Smooth muscle cell (in vitro differentiated cells): ENCODE results near the gene SETD3. TPM values are rescaled to one million over a fixed set of nuclear protein-coding genes. Genes with fewer than 3 reads are reported as not detected.

Experiments used
- DNase-seq: peaks from one replicate; lab custom pipeline; 2025; ENCODE audit not compliant: unreplicated experiment; lab: John Stamatoyannopoulos, UW
- H2AFZ ChIP-seq: fragments of 200-600 bp; sonication (generic); 2 replicates; pipeline ENCODE4 v1.6.0; 2016; ENCODE audit warnings: antibody characterized with exemption, low read depth, mild to moderate bottlenecking
- H3F3A ChIP-seq: fragments of 200-600 bp; sonication (generic); 2 replicates; pipeline ENCODE4 v1.6.0; 2017; ENCODE audit warnings: antibody characterized with exemption, low read depth
- H3K27ac ChIP-seq: fragments of 200-600 bp; sonication (generic); 2 replicates; pipeline ENCODE4 v1.5.1; 2016; ENCODE audit warnings: low read depth, mild to moderate bottlenecking
- H3K27me3 ChIP-seq: fragments of 200-600 bp; sonication (generic); 2 replicates; pipeline ENCODE4 v1.6.1; 2016; ENCODE audit warnings: low read depth, mild to moderate bottlenecking
- H3K36me3 ChIP-seq: fragments of 200-600 bp; sonication (generic); 2 replicates; pipeline ENCODE4 v1.5.1; 2016; ENCODE audit warnings: low read depth
- H3K4me1 ChIP-seq: fragments of 200-600 bp; sonication (generic); 2 replicates; pipeline ENCODE4 v1.5.1; 2016; ENCODE audit warnings: low read depth
- H3K4me2 ChIP-seq: fragments of 200-600 bp; sonication (generic); 2 replicates; pipeline ENCODE4 v1.6.0; 2016; ENCODE audit warnings: mild to moderate bottlenecking
- H3K4me3 ChIP-seq: fragments of 200-600 bp; sonication (generic); 2 replicates; pipeline ENCODE4 v1.5.1; 2016; ENCODE audit warnings: mild to moderate bottlenecking
- H3K79me2 ChIP-seq: fragments of 200-600 bp; sonication (generic); 2 replicates; pipeline ENCODE4 v1.6.0; 2016; ENCODE audit warnings: low read depth, mild to moderate bottlenecking
- H3K9ac ChIP-seq: fragments of 200-600 bp; sonication (generic); 2 replicates; pipeline ENCODE4 v1.6.0; 2016; ENCODE audit warnings: low read depth
- H3K9me3 ChIP-seq: fragments of 200-600 bp; sonication (generic); replicated peaks from 2 replicates; pipeline ENCODE4 v1.5.1; 2016; ENCODE audit warnings: low read depth
- H4K20me1 ChIP-seq: fragments of 200-600 bp; sonication (generic); 2 replicates; pipeline ENCODE4 v1.6.0; 2016; ENCODE audit warnings: low read depth
- CTCF ChIP-seq: fragments of 200-600 bp; sonication (generic); IDR thresholded peaks from 2 replicates; pipeline ENCODE4 v1.5.1; 2017; ENCODE audit warnings: borderline replicate concordance, mild to moderate bottlenecking, antibody characterized with exemption; ENCODE audit not compliant: insufficient read depth, poor library complexity, severe bottlenecking
- WGBS: methylation state at CpG from one replicate; pipeline ENCODE4 v1.1.7; 2016; ENCODE audit warnings: low lambda C conversion rate; 5-methylcytosine and 5-hydroxymethylcytosine counted together
- polyA plus RNA-seq: library from polyadenylated mRNA; unstranded; fragments of >200 nt; fragmentation: Nextera tagmentation; extraction: Ambion mirVana; gene quantifications from 2 replicates; pipeline ENCODE4 v1.2.1, GENCODE V29; 2016
- total RNA-seq: library from RNA; depleted of rRNA; stranded (reverse); fragments of >200 nt; gene quantifications from 2 replicates; pipeline ENCODE4 v1.2.3, GENCODE V29; 2014

The SETD3 gene
- total and polyA plus RNA-seq, 2 experiments from 2014 or later = 49.2 to 74.9 TPM

GRCh38 chr14:99523704-99524055, 43.0 kb upstream of the SETD3 start:
- no peak overlapping the region for H3K9ac ChIP-seq
- H3K4me1 ChIP-seq = peaks cover 38% of the 10 kb centered on the region
- no peaks in the 10 kb centered on the region for H3K79me2 ChIP-seq
- no peak overlapping the region for H3K27ac ChIP-seq
- H3K9me3 ChIP-seq = no peaks in the 10 kb centered on the region
- TF ChIP-seq CTCF = no peak
- peak overlapping the region; percentile 48 for H3K4me2 ChIP-seq
- no peak overlapping the region for H2AFZ ChIP-seq
- H3K4me3 ChIP-seq = no peak overlapping the region
- no peak for DNase-seq
- H3K27me3 ChIP-seq = no peaks in the 10 kb centered on the region
- 80% methylated on average over 5 of the region's 5 CpGs for WGBS
- H3F3A ChIP-seq = peaks cover 5% of the 10 kb centered on the region
- no peaks in the 10 kb centered on the region for H3K36me3 ChIP-seq
- peaks cover 1% of the 10 kb centered on the region for H4K20me1 ChIP-seq

- H3K4me2 ChIP-seq = peak overlapping the region; percentile 74
- no peak overlapping the region for H3K9ac ChIP-seq
- no peak for DNase-seq
- no peaks in the 10 kb centered on the region for H3K27me3 ChIP-seq
- no peak overlapping the region for H3K4me3 ChIP-seq
- no peaks in the 10 kb centered on the region for H3K9me3 ChIP-seq
- 14% methylated on average over 13 of the region's 14 CpGs for WGBS
- no peaks in the 10 kb centered on the region for H3K79me2 ChIP-seq
- peak overlapping the region; percentile 33 for H3K27ac ChIP-seq
- no peak overlapping the region for H2AFZ ChIP-seq
- H3F3A ChIP-seq = peaks cover 5% of the 10 kb centered on the region
- H3K36me3 ChIP-seq = no peaks in the 10 kb centered on the region
- TF ChIP-seq CTCF = no peak
- peaks cover 38% of the 10 kb centered on the region for H3K4me1 ChIP-seq
- peaks cover 5% of the 10 kb centered on the region for H4K20me1 ChIP-seq
Observed at GRCh38 chr14:99522934-99523703, 42.5 kb upstream of the SETD3 start.

- TF ChIP-seq CTCF = no peak
- H3K4me1 ChIP-seq = peaks cover 38% of the 10 kb centered on the region
- no peaks in the 10 kb centered on the region for H3K27me3 ChIP-seq
- H3K4me2 ChIP-seq = peak overlapping the region; percentile 74
- H3K9me3 ChIP-seq = no peaks in the 10 kb centered on the region
- peaks cover 12% of the 10 kb centered on the region for H4K20me1 ChIP-seq
- DNase-seq = no peak
- H3K27ac ChIP-seq = peak overlapping the region; percentile 33
- no peak overlapping the region for H3K4me3 ChIP-seq
- no peaks in the 10 kb centered on the region for H3K79me2 ChIP-seq
- no peak overlapping the region for H2AFZ ChIP-seq
- H3K36me3 ChIP-seq = no peaks in the 10 kb centered on the region
- H3F3A ChIP-seq = peaks cover 5% of the 10 kb centered on the region
- WGBS = 2% methylated on average over 11 of the region's 12 CpGs
- H3K9ac ChIP-seq = no peak overlapping the region
Observed at GRCh38 chr14:99522457-99522891, 41.8 kb upstream of the SETD3 start.

GRCh38 chr14:99522025-99522401, 41.4 kb upstream of the SETD3 start:
- Histone ChIP-seq H3K27ac (no peak overlapping the region), H3K4me2 (peak overlapping the region; percentile 74), H3F3A (peaks cover 5% of the 10 kb centered on the region), H3K79me2 (no peaks in the 10 kb centered on the region), H3K9me3 (no peaks in the 10 kb centered on the region), H3K4me1 (peaks cover 38% of the 10 kb centered on the region), H3K27me3 (no peaks in the 10 kb centered on the region), H2AFZ (no peak overlapping the region), H3K36me3 (no peaks in the 10 kb centered on the region), H3K9ac (no peak overlapping the region), H3K4me3 (no peak overlapping the region), H4K20me1 (peaks cover 15% of the 10 kb centered on the region)
- 85% methylated on average over 15 of the region's 18 CpGs for WGBS
- TF ChIP-seq CTCF = no peak
- DNase-seq = no peak
